HG03103 (cell line): Measurements from ENCODE around the gene RERE.
"Not testable (repeated sequence)": the region's sequence is repeated elsewhere in the genome, so short reads cannot be mapped to it uniquely, and the experiment has no call there.

Experiments
- ATAC-seq: cut with Tn5 transposase; IDR thresholded peaks from one replicate; pipeline ENCODE4 v1.9.1; 2021; ENCODE audit warnings: low read depth; ENCODE audit not compliant: unreplicated experiment

The RERE gene

DNA sequence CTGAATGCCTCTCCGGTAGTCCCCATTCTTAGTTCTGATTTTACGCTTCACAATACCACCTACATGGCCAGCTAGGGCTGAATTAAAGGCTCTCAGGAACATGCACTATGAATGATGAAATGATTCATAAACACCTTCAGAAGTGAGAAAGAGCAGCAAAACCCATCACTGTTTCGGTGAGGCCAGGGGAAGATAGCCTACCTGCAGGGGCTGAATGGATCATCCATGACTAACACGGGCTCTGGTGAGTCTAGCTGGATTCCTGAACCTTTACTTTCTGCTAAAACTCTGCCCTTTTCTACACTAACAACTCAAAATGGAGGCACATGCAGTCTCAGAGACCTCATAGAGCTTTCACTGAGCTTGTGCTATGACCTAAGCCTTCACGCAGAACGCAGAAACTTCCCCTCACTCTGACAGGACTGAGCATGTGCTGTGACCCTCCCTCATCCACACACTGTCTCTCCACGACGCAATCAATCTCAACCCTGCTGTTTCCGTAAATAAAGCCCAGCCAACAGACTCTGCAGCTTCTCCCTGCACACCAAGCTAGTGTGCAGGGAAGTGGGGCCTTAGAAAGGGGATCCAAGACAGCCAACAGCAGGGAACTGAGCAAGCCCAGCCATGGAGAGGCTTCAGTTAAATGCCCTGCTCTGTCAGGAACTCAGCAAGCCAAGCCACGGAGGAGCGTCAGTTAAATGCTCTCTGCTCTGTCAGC is 291.7 kb downstream of the RERE start:
- peak; percentile 57 for ATAC-seq

DNA sequence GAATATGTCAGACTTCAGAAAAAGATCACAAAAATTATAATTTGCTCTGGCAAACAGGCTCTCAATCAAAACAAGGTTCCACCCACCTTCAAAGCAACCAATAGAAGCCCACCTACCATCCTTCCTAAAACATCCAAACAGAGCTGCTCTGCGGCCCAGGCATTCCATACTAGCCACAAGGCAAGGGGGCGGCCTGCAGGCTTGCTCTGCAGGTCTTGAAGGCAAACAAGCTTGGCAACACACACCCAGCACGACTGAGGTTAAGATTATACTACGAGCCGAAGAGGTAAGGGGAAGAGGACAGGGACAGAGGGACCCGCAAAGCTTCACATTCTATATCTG is 292.3 kb downstream of the RERE start:
- no peak for ATAC-seq

DNA sequence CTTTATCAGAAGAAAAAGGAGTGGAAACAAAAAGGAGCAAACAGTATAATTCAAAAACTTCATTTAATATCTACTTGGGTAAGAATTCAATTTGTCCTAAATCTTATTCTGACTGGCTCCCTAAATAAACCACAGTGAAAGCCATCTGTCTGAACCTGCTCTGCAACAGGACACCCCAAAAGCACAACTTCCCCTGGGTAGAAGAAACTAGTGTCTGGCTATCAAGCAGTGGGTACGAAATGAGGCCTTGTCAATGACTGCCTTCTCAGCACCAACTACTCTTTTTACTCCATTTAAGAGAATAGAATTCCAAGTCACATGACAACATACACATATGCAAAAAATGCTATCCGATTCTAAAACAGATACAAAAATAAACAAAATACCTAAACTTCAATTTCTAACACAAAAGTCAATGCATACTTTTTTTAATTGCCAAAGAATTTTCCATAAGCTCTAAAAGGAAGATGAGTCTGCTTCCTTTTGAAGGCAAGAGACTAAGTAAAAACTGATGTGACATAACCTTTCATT is 292.7 kb downstream of the RERE start:
- ATAC-seq = no peak

DNA sequence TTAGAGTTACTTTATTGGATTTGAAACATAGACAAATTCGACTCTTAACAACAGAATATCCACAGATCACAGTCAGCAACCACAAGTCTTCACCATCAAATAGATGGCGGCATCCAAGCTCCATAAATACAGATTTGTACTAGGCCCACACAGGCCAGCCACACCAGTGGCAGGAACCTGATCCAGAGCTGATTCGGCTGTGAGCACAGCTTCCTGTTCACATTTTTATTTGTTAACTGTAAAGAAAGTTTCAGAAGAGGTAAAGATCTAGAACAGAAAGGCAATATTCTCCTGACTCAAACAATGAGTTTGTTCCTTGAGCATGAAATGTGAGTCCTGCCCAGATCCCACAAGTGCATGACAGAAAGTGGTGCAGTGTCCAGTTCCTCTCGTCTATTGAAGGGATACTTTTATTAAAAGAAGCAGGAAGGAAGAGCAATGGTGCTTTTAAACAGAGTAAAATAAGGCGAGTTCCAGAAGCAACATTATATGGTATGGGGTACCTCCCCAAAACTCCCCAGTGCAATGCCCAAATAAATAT is 293.7 kb downstream of the RERE start:
- ATAC-seq = no peak

DNA sequence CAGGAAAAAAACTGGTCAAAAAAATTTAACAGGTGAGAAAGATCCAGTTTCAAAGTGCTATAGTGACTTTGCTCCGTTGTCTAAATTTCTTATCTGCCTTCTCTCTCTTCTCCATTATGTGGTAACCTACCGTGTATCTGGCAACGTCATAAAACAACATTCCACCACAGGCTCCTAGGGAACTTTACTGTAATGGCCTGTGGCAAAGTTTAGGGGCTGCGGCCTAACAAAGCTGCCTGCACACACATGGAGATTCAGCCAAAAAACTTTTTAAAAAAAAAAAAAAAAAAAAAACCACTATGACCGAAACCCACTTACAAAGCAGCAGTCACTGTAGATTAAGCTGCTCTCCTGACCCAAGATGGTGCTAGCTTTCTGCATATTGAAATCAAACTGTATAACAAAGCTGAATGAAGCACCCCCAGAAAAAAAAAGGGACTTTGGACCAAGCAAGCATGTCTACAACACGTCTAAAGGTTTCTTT is 296.9 kb downstream of the RERE start:
- no peak for ATAC-seq

DNA sequence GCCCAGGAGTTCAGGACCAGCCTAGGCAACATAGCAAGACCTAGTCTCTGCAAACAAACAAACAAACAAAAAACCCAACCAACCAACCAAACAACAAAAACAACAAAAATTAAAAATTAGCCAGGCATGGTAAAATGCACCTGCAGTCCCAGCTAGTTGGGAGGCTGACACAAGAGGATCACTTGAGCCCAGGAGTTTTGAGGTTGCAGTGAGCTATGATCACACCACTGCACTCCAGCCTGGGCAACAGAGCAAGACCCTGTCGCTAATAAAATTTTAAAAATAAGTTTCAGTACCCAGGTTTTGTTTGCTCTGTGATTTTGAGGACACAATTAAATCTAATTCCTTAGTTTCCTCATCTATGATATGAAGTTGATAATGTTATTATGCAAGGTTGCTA is 298.3 kb downstream of the RERE start:
- ATAC-seq = no peak

DNA sequence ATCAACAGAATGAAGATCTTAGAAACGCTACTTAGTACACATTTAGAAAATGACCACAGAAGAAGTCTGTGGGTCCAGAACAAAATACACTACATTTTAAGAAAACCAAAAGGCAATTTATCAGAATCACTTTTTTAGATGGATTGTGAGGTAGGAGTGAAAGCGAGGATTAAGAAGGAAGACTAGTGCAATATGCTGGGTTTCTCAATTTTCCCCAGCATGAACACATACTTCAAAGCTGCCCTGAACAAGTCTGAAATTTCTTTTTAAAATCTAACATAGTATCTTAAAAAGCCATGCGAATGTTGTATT is 299.0 kb downstream of the RERE start:
- ATAC-seq = no peak

DNA sequence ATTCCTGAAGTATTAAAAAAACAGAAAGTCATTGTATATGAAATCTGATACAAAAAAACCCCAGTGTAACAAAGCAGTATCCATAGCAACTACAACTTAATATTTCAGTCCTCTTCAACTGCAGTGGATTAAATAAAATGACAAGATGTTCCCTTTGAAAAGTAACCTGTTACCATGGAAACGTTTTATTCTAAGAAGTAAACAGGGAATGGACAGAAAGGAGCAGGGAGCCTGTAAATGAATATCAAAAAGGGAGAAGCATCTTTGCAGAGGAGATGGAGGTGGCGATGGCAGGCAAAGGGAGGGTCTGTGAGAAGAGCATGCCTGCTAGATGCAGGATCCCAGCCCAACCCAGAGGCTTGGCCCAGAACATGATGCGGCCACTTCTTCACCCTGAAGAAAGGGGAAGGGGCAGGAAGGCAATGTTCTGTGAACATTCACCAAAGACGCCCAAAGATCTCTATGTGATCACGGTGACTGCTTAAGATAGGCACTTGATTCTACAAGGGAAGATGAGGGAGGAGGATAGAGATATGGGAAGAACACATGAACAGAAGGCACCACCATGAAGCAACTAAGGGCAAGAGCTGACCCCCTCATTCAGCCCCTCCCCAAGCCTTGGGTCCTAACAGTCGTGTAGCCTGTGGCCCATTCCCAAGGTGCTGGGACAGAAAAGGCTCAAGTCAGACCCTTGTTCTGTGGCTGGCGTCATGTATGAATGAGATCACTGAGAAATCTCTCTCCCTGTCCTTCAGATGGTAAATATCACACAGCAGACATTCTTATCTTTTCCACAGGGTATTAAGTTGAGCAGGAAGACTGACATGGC is 299.6 kb downstream of the RERE start:
- ATAC-seq = no peak

DNA sequence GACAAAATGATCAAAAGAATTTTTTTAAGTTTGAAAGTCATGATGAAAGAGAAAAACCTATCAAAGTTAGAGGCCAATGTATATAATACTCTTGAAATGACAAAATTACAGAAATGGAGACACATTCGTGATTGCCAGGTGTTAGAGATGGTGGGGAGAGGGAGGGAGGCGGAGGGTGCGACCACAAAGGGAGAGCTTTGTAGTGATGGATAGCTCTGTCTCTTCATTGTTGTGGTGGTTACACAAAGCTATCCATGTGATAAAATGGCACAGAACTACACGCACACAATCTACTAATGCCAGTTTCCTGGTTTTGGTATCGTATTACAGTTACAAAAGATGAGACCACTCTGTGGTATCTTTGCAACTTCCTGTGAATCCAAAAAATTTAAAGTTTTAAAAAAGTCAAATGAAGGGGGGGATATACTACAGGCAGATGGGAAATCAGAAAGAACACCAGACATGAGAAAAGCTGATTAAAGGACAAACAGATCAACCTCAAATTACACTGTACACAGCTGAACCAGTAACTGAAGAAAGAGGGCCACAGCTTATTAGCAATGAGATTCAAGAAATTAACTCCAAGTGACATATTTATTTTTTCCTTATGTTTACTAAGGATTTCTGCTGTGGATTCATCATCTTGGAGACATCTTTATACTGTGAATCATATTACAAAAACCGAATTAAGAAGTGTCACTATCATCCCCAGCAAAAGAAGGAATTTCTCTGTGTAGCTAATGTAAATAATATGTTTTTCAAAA is 300.5 kb downstream of the RERE start:
- ATAC-seq = no peak

DNA sequence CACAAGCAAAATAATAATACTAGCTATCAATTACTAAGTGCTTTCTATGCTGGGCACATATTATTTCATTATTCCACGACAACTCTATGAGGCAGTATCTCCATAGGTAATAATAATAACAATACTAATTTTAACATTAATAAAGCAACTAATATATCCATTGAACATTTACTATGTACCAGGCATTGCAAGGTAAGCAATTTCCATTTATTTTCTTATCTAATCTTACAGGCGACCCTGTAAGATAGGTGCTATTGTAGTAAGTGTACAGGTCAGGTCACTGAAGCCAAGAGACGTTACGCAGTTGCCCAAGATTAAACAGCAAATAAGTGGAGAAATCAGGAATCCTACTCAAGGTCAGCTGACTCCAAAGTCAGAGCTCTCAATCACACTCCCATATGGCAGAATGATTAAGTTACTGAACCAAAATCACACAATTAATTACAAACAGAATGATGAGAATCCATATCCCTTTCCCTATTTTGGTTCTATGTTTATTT is 301.1 kb downstream of the RERE start:
- no peak for ATAC-seq

DNA sequence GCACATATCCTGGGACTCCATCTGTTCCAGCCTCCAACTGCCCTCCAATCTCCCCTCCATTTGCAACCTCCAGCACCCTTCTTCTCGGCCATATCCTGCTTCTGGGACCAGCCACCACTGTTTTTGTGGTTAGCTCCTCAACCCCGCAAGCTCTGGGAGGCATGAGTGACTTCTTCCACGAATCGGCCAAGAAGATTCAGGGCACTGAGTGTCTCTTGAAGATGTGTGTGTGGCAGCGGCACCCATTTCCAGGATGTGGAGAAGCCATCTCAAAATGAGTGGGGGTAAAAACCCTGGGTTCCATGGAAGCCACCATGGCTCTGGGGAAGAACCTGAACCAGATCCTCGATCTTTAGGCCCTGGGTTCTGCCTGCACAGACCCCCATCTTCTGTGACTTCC is 304.9 kb downstream of the RERE start:
- no peak for ATAC-seq

DNA sequence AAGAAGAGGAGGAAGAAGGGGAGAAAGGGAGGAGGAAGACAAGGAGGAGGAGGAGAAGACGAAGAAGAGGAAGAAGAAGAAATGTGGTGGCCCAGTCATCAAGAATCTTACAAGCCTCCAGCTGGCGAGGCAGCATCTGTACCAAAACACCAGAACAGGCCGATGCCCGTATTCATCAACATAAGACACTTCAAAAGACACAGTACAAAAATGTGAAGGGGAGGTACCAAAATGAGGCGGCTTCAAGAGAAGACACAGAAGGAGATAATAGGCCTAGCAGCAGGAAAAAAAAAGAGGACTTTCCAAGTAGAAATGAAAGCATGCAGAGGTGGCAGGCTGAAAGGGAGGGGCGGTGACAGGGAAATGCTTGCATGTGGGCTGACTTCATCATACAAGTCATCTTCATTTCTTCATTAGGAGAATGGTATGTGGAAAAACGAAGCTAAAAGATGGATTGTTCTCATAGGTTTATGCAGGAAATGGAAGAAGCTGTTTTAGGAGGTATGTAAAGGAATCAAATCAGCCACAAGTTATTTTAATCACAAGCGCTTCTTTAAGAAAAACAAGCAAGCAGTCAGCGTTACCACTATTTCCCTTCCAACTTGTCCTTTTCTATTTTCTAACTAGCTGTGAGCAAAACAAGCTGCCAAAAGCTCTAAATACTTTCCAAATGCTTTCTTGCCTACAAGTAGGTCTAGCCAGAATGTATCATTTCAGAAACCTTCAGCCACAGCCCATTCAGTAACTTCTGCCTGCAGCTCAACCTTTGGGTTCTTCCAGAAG is 307.2 kb downstream of the RERE start:
- no peak for ATAC-seq

DNA sequence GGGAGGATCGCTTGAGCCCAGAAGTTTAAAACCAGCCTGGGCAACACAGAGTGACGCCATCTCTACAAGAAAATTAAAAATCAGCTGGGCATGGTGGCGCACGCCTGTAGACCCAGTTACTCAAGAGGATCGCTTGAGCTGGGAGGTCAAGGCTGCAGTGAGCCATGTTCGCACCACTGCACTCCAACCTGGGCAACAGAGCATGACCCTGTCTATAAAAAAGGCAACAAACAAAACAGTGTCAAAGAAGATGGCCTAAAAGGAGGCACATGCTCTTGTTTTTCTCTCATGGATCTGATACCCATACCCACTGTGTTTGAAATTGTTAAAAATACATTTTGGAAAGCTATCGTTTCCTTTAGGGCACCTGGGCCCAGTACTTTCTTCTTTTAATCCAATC is 307.9 kb downstream of the RERE start:
- ATAC-seq = no peak

DNA sequence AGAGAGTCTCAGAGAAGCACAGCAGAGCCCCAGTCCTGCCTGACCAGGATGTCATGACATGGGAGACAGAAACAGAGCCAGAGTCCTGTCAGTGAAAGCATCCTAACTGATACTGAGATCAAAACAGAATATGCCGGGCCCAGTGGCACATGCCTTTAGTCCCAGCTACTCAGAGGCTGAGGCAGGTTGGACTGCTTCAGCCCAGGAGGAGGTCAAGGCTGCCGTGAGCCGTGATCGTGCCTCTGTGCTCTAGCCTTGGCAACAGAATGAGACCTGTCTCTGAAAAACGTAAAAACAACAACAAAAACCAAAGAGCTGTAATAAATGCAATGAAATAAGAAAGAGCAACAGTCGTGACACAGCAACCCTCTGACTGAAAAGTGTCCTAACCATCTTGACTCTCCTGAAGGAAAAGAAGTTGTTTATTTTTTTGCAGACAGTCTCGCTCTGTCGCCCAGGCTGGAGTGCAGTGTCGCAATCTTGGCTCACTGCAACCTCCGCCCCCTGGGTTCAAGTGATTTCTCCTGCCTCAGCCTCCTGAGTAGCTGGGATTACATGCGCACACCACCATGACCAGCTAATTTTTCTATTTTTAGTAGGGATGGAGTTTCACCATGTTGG is 310.3 kb downstream of the RERE start:
- ATAC-seq = no peak

DNA sequence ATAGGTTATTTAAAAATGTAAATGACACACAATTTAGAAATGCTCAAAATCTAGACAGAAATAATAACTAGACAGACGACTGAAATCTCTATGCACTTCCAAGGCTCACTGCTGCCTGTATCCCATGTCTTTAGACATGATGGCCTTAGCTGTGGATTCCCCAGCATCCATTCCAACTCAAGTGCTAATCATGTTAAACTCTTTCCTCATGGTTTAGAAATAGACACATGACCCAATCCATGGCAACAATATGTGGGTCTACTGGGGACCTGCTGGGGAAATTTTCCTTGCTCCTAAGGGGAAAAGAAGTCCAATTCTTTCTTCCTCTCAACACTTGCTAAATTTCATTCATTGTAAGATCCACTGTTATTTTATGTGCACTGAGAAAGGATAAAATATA is 311.0 kb downstream of the RERE start:
- ATAC-seq = no peak

DNA sequence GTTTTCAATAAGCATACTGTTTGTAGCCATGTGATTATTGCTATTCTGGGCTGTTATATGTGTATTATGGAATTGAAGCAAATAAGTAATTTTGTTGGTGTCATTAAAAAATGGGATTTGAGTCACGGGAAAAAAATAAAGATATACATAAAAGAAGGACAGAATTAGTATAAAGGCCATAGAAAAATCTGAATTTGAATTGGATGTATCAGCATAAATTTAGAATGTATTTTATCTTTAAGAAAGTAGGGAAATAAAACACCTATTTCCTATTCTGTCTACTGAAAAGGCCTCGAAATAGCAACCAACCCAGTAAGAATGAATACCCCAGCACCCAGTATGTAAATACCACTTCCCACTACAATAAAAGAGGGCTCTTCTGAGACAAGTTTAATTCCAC is 313.6 kb downstream of the RERE start:
- ATAC-seq = no peak

DNA sequence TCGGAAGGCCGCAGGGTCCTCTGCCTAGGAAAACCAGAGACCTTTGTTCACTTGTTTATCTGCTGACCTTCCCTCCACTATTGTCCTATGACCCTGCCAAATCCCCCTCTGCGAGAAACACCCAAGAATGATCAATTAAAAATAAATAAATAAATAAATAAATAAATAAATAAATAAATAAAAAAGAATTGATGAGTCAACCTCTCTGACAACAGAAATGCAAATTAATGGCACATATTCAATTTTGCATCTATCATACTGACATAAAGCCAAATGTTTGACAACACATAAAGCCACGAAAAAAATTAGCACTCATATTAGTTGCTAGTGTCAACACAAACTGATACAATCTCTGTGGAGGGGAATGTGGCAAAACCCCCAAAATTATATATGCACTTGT is 314.5 kb downstream of the RERE start:
- ATAC-seq = not testable (repeated sequence)

DNA sequence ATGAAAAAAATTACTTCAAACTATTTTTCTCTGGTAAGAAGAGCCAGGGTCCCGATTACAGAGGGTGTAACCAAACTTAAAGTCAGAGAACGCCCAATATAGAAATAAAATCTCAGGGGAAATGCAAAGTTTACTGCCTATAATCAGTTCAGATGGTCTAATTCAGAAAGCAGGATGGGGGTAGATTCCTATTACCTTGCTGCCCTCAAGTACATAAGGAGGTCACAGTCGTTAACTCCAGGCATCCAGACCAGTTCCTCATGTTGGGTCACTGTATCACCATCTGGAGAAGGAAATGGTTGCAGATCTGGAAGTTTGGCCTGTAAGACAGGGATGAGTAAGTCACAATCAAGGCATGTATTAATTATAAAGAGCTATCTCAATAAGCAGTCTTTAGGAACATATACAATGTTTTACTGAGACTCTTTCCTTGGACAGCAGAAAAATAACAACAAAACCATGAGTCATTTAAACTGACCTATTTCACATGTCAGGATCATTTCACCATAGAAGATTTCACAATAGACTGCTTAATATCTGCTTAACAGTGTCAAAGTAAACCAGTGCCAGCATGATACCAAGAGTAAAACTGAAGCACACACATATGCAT is 320.1 kb downstream of the RERE start:
- ATAC-seq = no peak

DNA sequence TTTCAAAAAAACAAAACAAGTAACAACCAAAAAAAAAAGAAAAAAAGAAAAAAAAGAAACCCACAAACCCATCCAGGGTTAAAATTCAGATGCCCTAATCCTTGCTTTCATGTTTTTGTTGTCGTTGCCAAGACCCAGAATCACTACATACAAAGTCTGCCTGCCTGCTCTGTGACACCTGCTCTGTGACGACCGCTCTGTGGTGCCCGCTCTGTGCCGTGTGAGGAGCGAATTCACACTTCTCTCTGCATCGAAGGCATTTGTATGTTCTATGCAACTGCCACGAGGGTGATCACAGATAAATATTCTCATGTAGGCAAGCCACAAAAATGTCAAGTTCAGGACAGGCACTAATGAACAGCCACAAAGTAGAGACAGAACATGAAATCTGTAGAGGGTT is 321.0 kb downstream of the RERE start:
- ATAC-seq = no peak
